Measurements from ENCODE around the gene SDCBP2.

The SDCBP2 gene

GRCh38 chr20:1306316-1307135 lies 22.4 kb downstream of the SDCBP2 start:
- Histone ChIP-seq H3K79me2 (ENCODE audit: insufficient read depth, low read depth) (no peaks in the 10 kb centered on the region), H3K36me3 (ENCODE audit: insufficient read depth) (no peaks in the 10 kb centered on the region), H3K27me3 (ENCODE audit: insufficient read depth, low read depth) (no peaks in the 10 kb centered on the region), H3K4me3 (IDR thresholded peaks at IDR 0.05; ENCODE audit: insufficient read depth, low read depth, low read length) (no peak overlapping the region), H3K4me1 (ENCODE audit: low read depth, poor library complexity, severe bottlenecking) (no peaks in the 10 kb centered on the region), H3K4me2 (no peak overlapping the region), H2AFZ (ENCODE audit: low read depth) (no peak overlapping the region), H3K9ac (no peak overlapping the region), H4K20me1 (ENCODE audit: insufficient read depth) (no peaks in the 10 kb centered on the region), H3K27ac (no peak overlapping the region)
- no peak for TF ChIP-seq CTCF (conservative IDR thresholded peaks at IDR 0.05; ENCODE audit: low read depth, low read length)

GRCh38 chr20:1305712-1306111 lies 23.2 kb downstream of the SDCBP2 start:
- no peak overlapping the region for H3K27ac ChIP-seq
- H2AFZ ChIP-seq (ENCODE audit: low read depth): no peak overlapping the region
- no peaks in the 10 kb centered on the region for H3K79me2 ChIP-seq (ENCODE audit: insufficient read depth, low read depth)
- TF ChIP-seq CTCF (conservative IDR thresholded peaks at IDR 0.05; ENCODE audit: low read depth, low read length): no peak
- H3K4me1 ChIP-seq (ENCODE audit: low read depth, poor library complexity, severe bottlenecking): no peaks in the 10 kb centered on the region
- H3K4me2 ChIP-seq: no peak overlapping the region
- H3K9ac ChIP-seq: no peak overlapping the region
- no peaks in the 10 kb centered on the region for H3K27me3 ChIP-seq (ENCODE audit: insufficient read depth, low read depth)
- no peak overlapping the region for H3K4me3 ChIP-seq (IDR thresholded peaks at IDR 0.05; ENCODE audit: insufficient read depth, low read depth, low read length)
- H3K36me3 ChIP-seq (ENCODE audit: insufficient read depth): no peaks in the 10 kb centered on the region
- no peaks in the 10 kb centered on the region for H4K20me1 ChIP-seq (ENCODE audit: insufficient read depth)

GRCh38 chr20:1304710-1305515 lies 24.0 kb downstream of the SDCBP2 start:
- H4K20me1 ChIP-seq (ENCODE audit: insufficient read depth): no peaks in the 10 kb centered on the region
- H2AFZ ChIP-seq (ENCODE audit: low read depth): no peak overlapping the region
- no peaks in the 10 kb centered on the region for H3K36me3 ChIP-seq (ENCODE audit: insufficient read depth)
- H3K27me3 ChIP-seq (ENCODE audit: insufficient read depth, low read depth): no peaks in the 10 kb centered on the region
- no peak overlapping the region for H3K4me2 ChIP-seq
- no peak overlapping the region for H3K4me3 ChIP-seq (IDR thresholded peaks at IDR 0.05; ENCODE audit: insufficient read depth, low read depth, low read length)
- no peak overlapping the region for H3K27ac ChIP-seq
- TF ChIP-seq CTCF (conservative IDR thresholded peaks at IDR 0.05; ENCODE audit: low read depth, low read length): no peak
- H3K4me1 ChIP-seq (ENCODE audit: low read depth, poor library complexity, severe bottlenecking): no peaks in the 10 kb centered on the region
- H3K79me2 ChIP-seq (ENCODE audit: insufficient read depth, low read depth): no peaks in the 10 kb centered on the region
- H3K9ac ChIP-seq: no peak overlapping the region

GRCh38 chr20:1302685-1303541 lies 26.0 kb downstream of the SDCBP2 start:
- Histone ChIP-seq H3K79me2 (ENCODE audit: insufficient read depth, low read depth) (no peaks in the 10 kb centered on the region), H3K9ac (no peak overlapping the region), H3K4me3 (IDR thresholded peaks at IDR 0.05; ENCODE audit: insufficient read depth, low read depth, low read length) (no peak overlapping the region), H4K20me1 (ENCODE audit: insufficient read depth) (no peaks in the 10 kb centered on the region), H3K27me3 (ENCODE audit: insufficient read depth, low read depth) (no peaks in the 10 kb centered on the region), H3K4me2 (no peak overlapping the region), H3K27ac (no peak overlapping the region), H2AFZ (ENCODE audit: low read depth) (no peak overlapping the region), H3K36me3 (ENCODE audit: insufficient read depth) (no peaks in the 10 kb centered on the region), H3K4me1 (ENCODE audit: low read depth, poor library complexity, severe bottlenecking) (no peaks in the 10 kb centered on the region)
- TF ChIP-seq CTCF (conservative IDR thresholded peaks at IDR 0.05; ENCODE audit: low read depth, low read length): no peak
